Calu3 (cell line): ENCODE data around the gene LRRC8E. TPM values are rescaled to one million over a fixed set of nuclear protein-coding genes. Genes with fewer than 3 reads are reported as not detected.
A peak's percentile ranks its signal among the peaks of the same experiment; 100 is the strongest.
"Not testable (repeated sequence)": the region's sequence is repeated elsewhere in the genome, so short reads cannot be mapped to it uniquely, and the experiment has no call there.

Experiments
- BruUV-seq: library from RNA; stranded (reverse); fragments of 400-500 nt; replicated peaks from 2 replicates; lab custom pipeline; 2021; lab: Mats Ljungman, UMichigan
- CTCF ChIA-PET: fragments of 300-600 bp; sonication (Branson Sonifier 250); formaldehyde crosslinking; loops from one replicate; lab custom pipeline; 2022; ENCODE audit warnings: antibody characterized with exemption; lab: Charles Lee
- DNase-seq: peaks from one replicate; pipeline ENCODE4 v3.0.0; 2022
- H3K27ac Mint-ChIP-seq: one replicate; pipeline ENCODE4 v1.8.0; 2022; ENCODE audit warnings: mixed read lengths; ENCODE audit not compliant: unreplicated experiment
- H3K27me3 Mint-ChIP-seq: one replicate; pipeline ENCODE4 v1.8.0; 2022; ENCODE audit warnings: mixed read lengths; ENCODE audit not compliant: unreplicated experiment
- H3K36me3 Mint-ChIP-seq: one replicate; pipeline ENCODE4 v1.8.0; 2022; ENCODE audit warnings: mild to moderate bottlenecking, moderate library complexity, mixed read lengths; ENCODE audit not compliant: insufficient read depth, unreplicated experiment
- H3K4me1 Mint-ChIP-seq: one replicate; pipeline ENCODE4 v1.8.0; 2022; ENCODE audit warnings: mild to moderate bottlenecking, low read depth, mixed read lengths; ENCODE audit not compliant: unreplicated experiment
- H3K4me3 Mint-ChIP-seq: one replicate; pipeline ENCODE4 v1.8.0; 2022; ENCODE audit warnings: mild to moderate bottlenecking, low read depth, moderate library complexity, mixed read lengths; ENCODE audit not compliant: unreplicated experiment
- H3K9me3 Mint-ChIP-seq: one replicate; pipeline ENCODE4 v1.8.0; 2022; ENCODE audit warnings: low read depth, mixed read lengths; ENCODE audit not compliant: unreplicated experiment
- CTCF ChIP-seq: fragments of 200-600 bp; IDR thresholded peaks from one replicate; pipeline ENCODE4 v1.8.0; 2022; ENCODE audit warnings: antibody characterized with exemption; ENCODE audit not compliant: unreplicated experiment
- intact Hi-C: fragments of 100-400 bp; cut with micrococcal nuclease; formaldehyde crosslinking; loops from one replicate; pipeline ENCODE4 v1.10.0; 2022; ENCODE audit not compliant: unreplicated experiment
- total RNA-seq: library from RNA; stranded (reverse); gene quantifications from 2 replicates; pipeline ENCODE4 v1.2.3, GENCODE V29; 2022

LRRC8E gene
- total RNA-seq, 1 experiment from 2014 or later = 8.0 TPM

GRCh38 chr19:7917267-7918061, 29.2 kb downstream of the LRRC8E start:
- no peak overlapping the region for H3K27ac Mint-ChIP-seq
- CTCF ChIA-PET = interaction anchor here (0.7 kb wide), 1 partner anchor 26 kb away, joined by 4 read pairs; the partner anchor contains the start of gene TIMM44
- no peaks in the 10 kb centered on the region for H3K9me3 Mint-ChIP-seq
- peak; percentile 62 for TF ChIP-seq CTCF
- peaks cover 41% of the 10 kb centered on the region for H3K36me3 Mint-ChIP-seq
- BruUV-seq = no TSS peak
- H3K4me3 Mint-ChIP-seq = peak overlapping the region; percentile 65
- H3K27me3 Mint-ChIP-seq = no peaks in the 10 kb centered on the region
- intact Hi-C loops = no loop called here
- peaks cover 8% of the 10 kb centered on the region for H3K4me1 Mint-ChIP-seq
- peak; percentile 62 for DNase-seq

DNA sequence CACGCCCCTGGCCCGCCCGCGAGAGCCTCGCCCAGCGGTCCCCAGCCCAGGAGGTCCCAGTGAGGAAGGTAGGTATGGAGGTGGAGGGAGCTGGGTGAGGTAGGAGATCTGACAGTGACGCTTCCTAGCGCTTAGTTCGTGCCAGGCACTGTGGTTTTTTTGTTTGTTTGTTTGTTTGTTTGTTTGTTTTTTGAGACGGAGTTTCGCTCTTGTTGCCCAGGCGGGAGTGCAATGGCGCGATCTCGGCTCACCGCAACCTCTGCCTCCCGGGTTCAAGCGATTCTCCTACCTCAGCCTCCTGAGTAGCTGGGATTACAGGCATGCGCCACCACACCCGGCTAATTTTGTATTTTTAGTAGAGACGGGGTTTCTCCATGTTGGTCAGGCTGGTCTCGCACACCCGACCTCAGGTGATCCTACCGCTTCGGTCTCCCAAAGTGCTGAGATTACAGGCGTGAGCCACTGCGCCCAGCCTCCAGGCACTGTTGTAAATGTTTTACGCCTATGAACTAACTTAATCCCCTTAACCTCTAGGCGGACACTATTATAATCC, 29.8 kb downstream of the LRRC8E start:
- H3K4me1 Mint-ChIP-seq, H3K27ac Mint-ChIP-seq, H3K27me3 Mint-ChIP-seq, intact Hi-C loops, BruUV-seq, DNase-seq, H3K9me3 Mint-ChIP-seq: not testable (repeated sequence)
- peak; percentile 5 for TF ChIP-seq CTCF
- CTCF ChIA-PET = interaction anchor here (0.7 kb wide), 1 partner anchor 25 kb away, joined by 4 read pairs; the partner anchor contains the start of gene TIMM44
- Mint-ChIP-seq H3K36me3 (peaks cover 38% of the 10 kb centered on the region), H3K4me3 (peak overlapping the region; percentile 65)

GRCh38 chr19:7918615-7919421, 30.5 kb downstream of the LRRC8E start:
- no peak overlapping the region for H3K27ac Mint-ChIP-seq
- DNase-seq = no peak
- intact Hi-C loops = no loop called here
- H3K4me1 Mint-ChIP-seq = peaks cover 8% of the 10 kb centered on the region
- peaks cover 37% of the 10 kb centered on the region for H3K36me3 Mint-ChIP-seq
- H3K4me3 Mint-ChIP-seq = peak overlapping the region; percentile 76
- no TSS peak for BruUV-seq
- H3K9me3 Mint-ChIP-seq = no peaks in the 10 kb centered on the region
- CTCF ChIA-PET = interaction anchor here (2.1 kb wide), 1 partner anchor 25 kb away, joined by 13 read pairs; the partner anchor contains the start of gene TIMM44
- no peaks in the 10 kb centered on the region for H3K27me3 Mint-ChIP-seq
- TF ChIP-seq CTCF = no peak
